ENCODE results near the gene ACTR5. TPM values are rescaled to one million over a fixed set of nuclear protein-coding genes. Genes with fewer than 3 reads are reported as not detected.

Gene ACTR5
- total and polyA plus RNA-seq, 2 of the 13 experiments (the other 11 are each of a cell fraction or from before 2014, with no cell fraction given) = 19.5 to 20.5 TPM

- no peak for TF ChIP-seq SRF (IDR thresholded peaks at IDR 0.05; ENCODE audit: low read depth, low read length)
- TF ChIP-seq ZFP36L1 (CRISPR knock-in tag; IDR thresholded peaks at IDR 0.05) = no peak
- no peak; the same call in 1 of the 2 replicates for TF ChIP-seq TBX2 (CRISPR knock-in tag; IDR thresholded peaks at IDR 0.05; ENCODE audit: borderline replicate concordance)
- peak; percentile 84; the same call in 1 of the 2 replicates for TF ChIP-seq ZNF550 (CRISPR knock-in tag; IDR thresholded peaks at IDR 0.05; ENCODE audit: borderline replicate concordance)
- peak; percentile 78; the same call in 1 of the 2 replicates for TF ChIP-seq HNF1B (CRISPR knock-in tag; IDR thresholded peaks at IDR 0.05)
- TF ChIP-seq HMGA1 (CRISPR knock-in tag; conservative IDR thresholded peaks at IDR 0.05) = no peak
- TF ChIP-seq ZNF34 (CRISPR knock-in tag; IDR thresholded peaks at IDR 0.05; ENCODE audit: borderline replicate concordance) = peak; percentile 93
- TF ChIP-seq PRDM4 (CRISPR knock-in tag; IDR thresholded peaks at IDR 0.05; ENCODE audit: borderline replicate concordance) = no peak
- no peak for TF ChIP-seq ZNF503 (CRISPR knock-in tag; IDR thresholded peaks at IDR 0.05)
- no peak for TF ChIP-seq ARID3A (IDR thresholded peaks at IDR 0.05; ENCODE audit: low read depth, low read length)
- peak; percentile 80; the same call in 1 of the 2 replicates for TF ChIP-seq NR0B2 (CRISPR knock-in tag; IDR thresholded peaks at IDR 0.05)
- no peak for TF ChIP-seq FOXA1 (IDR thresholded peaks at IDR 0.05)
- 0 out of 2 replicates have a peak, but pooled peaks have one; percentile 4 for TF ChIP-seq FOXA1 (CRISPR knock-in tag; IDR thresholded peaks at IDR 0.05)
- no peak; the same call in 1 of the 2 replicates for TF ChIP-seq THAP8 (CRISPR knock-in tag; IDR thresholded peaks at IDR 0.05; ENCODE audit: borderline replicate concordance)
- TF ChIP-seq GPBP1L1 (CRISPR knock-in tag; IDR thresholded peaks at IDR 0.05) = no peak
- TF ChIP-seq ELF4 (CRISPR knock-in tag; IDR thresholded peaks at IDR 0.05; ENCODE audit: borderline replicate concordance) = no peak
- no peak for TF ChIP-seq FOSL1 (CRISPR knock-in tag; IDR thresholded peaks at IDR 0.05; ENCODE audit: borderline replicate concordance)
- 0 out of 2 replicates have a peak, but pooled peaks have one; percentile 32 for TF ChIP-seq ZMYM4 (CRISPR knock-in tag; IDR thresholded peaks at IDR 0.05)
These were observed 17.1 kb upstream of the ACTR5 start (continued) for GRCh38 chr20:38730989-38731737.
